ENCODE results near the gene CHST11.

DNA sequence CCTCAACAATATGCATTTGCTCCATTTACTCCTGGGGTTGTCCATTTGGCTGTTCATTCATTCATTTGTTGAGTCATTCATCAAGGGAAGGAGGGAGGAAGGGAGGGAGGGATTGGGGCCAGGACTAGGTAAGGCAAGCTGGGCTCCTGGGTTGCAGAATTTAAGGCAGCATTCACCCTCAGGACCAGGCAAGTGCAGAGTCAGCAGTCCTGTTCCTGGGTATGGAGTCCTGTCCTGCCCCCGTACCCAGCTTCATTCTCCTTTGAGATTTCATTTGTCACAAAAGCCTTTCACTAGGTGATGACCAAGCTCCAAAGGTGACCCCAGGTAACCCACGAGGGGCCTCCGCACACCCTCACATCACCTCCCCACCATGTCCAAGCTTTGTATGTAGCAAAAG is 178.1 kb downstream of the CHST11 start:
- TF ChIP-seq, protein P1, sequence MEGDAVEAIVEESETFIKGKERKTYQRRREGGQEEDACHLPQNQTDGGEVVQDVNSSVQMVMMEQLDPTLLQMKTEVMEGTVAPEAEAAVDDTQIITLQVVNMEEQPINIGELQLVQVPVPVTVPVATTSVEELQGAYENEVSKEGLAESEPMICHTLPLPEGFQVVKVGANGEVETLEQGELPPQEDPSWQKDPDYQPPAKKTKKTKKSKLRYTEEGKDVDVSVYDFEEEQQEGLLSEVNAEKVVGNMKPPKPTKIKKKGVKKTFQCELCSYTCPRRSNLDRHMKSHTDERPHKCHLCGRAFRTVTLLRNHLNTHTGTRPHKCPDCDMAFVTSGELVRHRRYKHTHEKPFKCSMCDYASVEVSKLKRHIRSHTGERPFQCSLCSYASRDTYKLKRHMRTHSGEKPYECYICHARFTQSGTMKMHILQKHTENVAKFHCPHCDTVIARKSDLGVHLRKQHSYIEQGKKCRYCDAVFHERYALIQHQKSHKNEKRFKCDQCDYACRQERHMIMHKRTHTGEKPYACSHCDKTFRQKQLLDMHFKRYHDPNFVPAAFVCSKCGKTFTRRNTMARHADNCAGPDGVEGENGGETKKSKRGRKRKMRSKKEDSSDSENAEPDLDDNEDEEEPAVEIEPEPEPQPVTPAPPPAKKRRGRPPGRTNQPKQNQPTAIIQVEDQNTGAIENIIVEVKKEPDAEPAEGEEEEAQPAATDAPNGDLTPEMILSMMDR (IDR thresholded peaks at IDR 0.05 in 8 of 11, conservative IDR thresholded peaks at IDR 0.05 in 3 of 11), result no peak
- no peak for TF ChIP-seq POLR2A (IDR thresholded peaks at IDR 0.05)

Data from spleen (tissue), 7 donors.